Mesothelial cell of epicardium (in vitro differentiated cells): ENCODE results near the gene DIDO1. TPM values are rescaled to one million over a fixed set of nuclear protein-coding genes. Genes with fewer than 3 reads are reported as not detected.
"Not testable (repeated sequence)": the region's sequence is repeated elsewhere in the genome, so short reads cannot be mapped to it uniquely, and the experiment has no call there.

Source experiments
- DNase-seq, 2 experiments: peaks; one replicate each; pipeline ENCODE4 v3.0.0; 2021; ENCODE audit warnings: low spot score in 2 of 2; ENCODE audit not compliant: unreplicated experiment in 2 of 2
- H3K27ac Mint-ChIP-seq: 2 replicates; pipeline ENCODE4 v1.8.0; 2021; ENCODE audit warnings: mixed read lengths
- H3K27me3 Mint-ChIP-seq: 2 replicates; pipeline ENCODE4 v1.8.0; 2021; ENCODE audit warnings: low read depth, mixed read lengths
- H3K36me3 Mint-ChIP-seq: 2 replicates; pipeline ENCODE4 v1.8.0; 2021; ENCODE audit warnings: mixed read lengths
- H3K4me1 Mint-ChIP-seq: 2 replicates; pipeline ENCODE4 v1.8.0; 2021; ENCODE audit warnings: mixed read lengths
- H3K4me3 Mint-ChIP-seq: 2 replicates; pipeline ENCODE4 v1.8.0; 2021; ENCODE audit warnings: mild to moderate bottlenecking, moderate library complexity, mixed read lengths
- H3K9me3 Mint-ChIP-seq: 2 replicates; pipeline ENCODE4 v1.8.0; 2021; ENCODE audit warnings: mixed read lengths
- CTCF ChIP-seq: fragments of 200-600 bp; sonication (generic); IDR thresholded peaks from one replicate; pipeline ENCODE4 v1.5.0; 2021; ENCODE audit warnings: antibody characterized with exemption; ENCODE audit not compliant: unreplicated experiment
- total RNA-seq: library from RNA; stranded (reverse); gene quantifications from 3 replicates; pipeline ENCODE4 v1.2.1, GENCODE V29; 2021

The DIDO1 gene
- total RNA-seq, 1 donor from 2014 or later = 73.1 TPM

DNA sequence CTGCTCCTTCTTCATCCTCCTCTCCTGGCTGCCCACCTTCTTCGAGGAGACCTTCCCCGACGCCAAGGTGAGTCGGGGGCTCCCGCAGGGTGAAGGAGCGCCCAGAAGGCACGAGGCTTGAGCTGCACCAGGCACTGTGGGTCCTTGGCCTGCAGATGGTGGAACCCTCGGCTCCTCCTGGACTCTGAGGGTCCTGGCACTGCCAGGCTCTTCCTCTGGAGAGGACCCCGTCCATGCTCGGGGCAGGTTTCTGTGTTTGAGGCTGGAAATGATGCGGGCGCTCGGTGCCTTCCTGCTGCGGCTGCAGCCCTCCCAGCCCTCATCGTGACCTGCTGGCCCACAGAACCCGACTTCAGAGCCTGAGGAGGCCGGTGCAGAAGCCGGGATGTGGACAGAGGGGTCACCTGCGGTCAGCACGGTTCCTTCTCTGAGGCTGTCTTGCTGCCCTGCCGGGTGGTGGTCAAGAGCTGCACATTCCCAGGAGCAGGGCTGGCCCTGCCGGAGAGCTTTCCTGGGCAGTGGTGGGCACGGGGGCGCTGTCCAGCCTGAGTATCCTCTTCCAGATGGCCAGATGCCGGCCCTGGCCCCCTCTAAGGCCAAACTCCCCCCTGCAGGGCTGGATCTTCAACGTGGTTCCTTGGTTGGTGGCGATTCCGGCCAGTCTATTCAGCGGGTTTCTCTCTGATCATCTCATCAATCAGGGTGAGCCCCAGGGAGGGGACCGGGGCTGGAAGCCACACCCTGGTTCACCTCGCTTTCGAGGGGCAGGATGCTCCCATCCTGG lies 37.5 kb upstream of the DIDO1 start:
- H3K4me3 Mint-ChIP-seq = no peak overlapping the region
- no peak for TF ChIP-seq CTCF
- H3K9me3 Mint-ChIP-seq = no peaks in the 10 kb centered on the region
- H3K27me3 Mint-ChIP-seq = no peaks in the 10 kb centered on the region
- no peaks in the 10 kb centered on the region for H3K36me3 Mint-ChIP-seq
- no peak overlapping the region for H3K27ac Mint-ChIP-seq
- no peak for DNase-seq
- H3K4me1 Mint-ChIP-seq = peaks cover 4% of the 10 kb centered on the region

- peaks cover 4% of the 10 kb centered on the region for H3K4me1 Mint-ChIP-seq
- DNase-seq = no peak
- H3K36me3 Mint-ChIP-seq = no peaks in the 10 kb centered on the region
- no peak overlapping the region for H3K4me3 Mint-ChIP-seq
- H3K27ac Mint-ChIP-seq = no peak overlapping the region
- no peaks in the 10 kb centered on the region for H3K27me3 Mint-ChIP-seq
- no peak for TF ChIP-seq CTCF
- no peaks in the 10 kb centered on the region for H3K9me3 Mint-ChIP-seq
Observed at GRCh38 chr20:62962891-62963613, 36.7 kb upstream of the DIDO1 start.

GRCh38 chr20:62962221-62962879 lies 36.0 kb upstream of the DIDO1 start:
- H3K27ac Mint-ChIP-seq = no peak overlapping the region
- H3K36me3 Mint-ChIP-seq = no peaks in the 10 kb centered on the region
- H3K4me1 Mint-ChIP-seq = peaks cover 4% of the 10 kb centered on the region
- no peak for DNase-seq
- no peak overlapping the region for H3K4me3 Mint-ChIP-seq
- no peak for TF ChIP-seq CTCF
- H3K27me3 Mint-ChIP-seq = no peaks in the 10 kb centered on the region
- H3K9me3 Mint-ChIP-seq = no peaks in the 10 kb centered on the region

- TF ChIP-seq CTCF = no peak
- Mint-ChIP-seq H3K4me1 (peaks cover 4% of the 10 kb centered on the region), H3K9me3 (no peaks in the 10 kb centered on the region), H3K27ac (no peak overlapping the region), H3K27me3 (no peaks in the 10 kb centered on the region), H3K36me3 (no peaks in the 10 kb centered on the region), H3K4me3 (no peak overlapping the region)
- DNase-seq = no peak
Observed at GRCh38 chr20:62961799-62962198, 35.5 kb upstream of the DIDO1 start.

DNA sequence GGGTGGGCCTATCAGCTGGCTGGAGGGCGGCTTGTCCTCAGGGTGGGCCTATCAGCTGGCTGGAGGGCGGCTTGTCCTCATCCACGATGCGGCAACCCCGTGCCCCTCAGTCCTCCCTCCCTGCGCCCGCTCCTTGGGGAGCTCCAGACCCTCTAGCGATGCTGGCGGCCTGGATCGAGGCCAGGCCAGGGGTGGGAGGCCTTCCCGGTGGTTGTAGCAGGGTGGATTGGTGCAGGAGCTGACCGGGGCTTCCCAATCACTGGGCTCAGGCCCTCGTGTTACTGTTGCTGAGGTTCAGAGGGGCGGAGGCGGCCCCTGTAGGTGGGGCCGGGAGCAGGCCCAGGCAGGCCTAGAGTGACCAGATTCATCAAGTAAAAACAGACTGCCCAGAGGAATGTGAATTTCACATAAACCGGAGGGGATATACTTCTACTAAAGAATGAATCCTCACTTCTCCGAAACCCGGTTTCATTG lies 35.0 kb upstream of the DIDO1 start:
- H3K9me3 Mint-ChIP-seq = no peaks in the 10 kb centered on the region
- no peak overlapping the region for H3K4me3 Mint-ChIP-seq
- TF ChIP-seq CTCF = no peak
- no peaks in the 10 kb centered on the region for H3K27me3 Mint-ChIP-seq
- no peak for DNase-seq
- peaks cover 4% of the 10 kb centered on the region for H3K4me1 Mint-ChIP-seq
- no peak overlapping the region for H3K27ac Mint-ChIP-seq
- H3K36me3 Mint-ChIP-seq = no peaks in the 10 kb centered on the region

GRCh38 chr20:62960446-62961309 lies 34.4 kb upstream of the DIDO1 start:
- DNase-seq = not testable (repeated sequence)

More at GRCh38 chr20:62960446-62961309, 34.4 kb upstream of the DIDO1 start:
- H3K4me1 Mint-ChIP-seq, H3K36me3 Mint-ChIP-seq, H3K9me3 Mint-ChIP-seq, H3K27ac Mint-ChIP-seq, H3K27me3 Mint-ChIP-seq, H3K4me3 Mint-ChIP-seq: not testable (repeated sequence)
